ENCODE measurements around the gene IFNLR1. TPM values are rescaled to one million over a fixed set of nuclear protein-coding genes. Genes with fewer than 3 reads are reported as not detected.

The IFNLR1 gene
- total RNA-seq, 1 donor from 2014 or later: 39.2 TPM

- Mint-ChIP-seq H3K27ac (no peak overlapping the region), H3K27me3 (no peaks in the 10 kb centered on the region), H3K9me3 (no peaks in the 10 kb centered on the region), H3K4me1 (peaks cover under 1% of the 10 kb centered on the region), H3K36me3 (ENCODE audit: low read depth) (peaks cover 87% of the 10 kb centered on the region), H3K4me3 (no peak overlapping the region)
- intact Hi-C loops (cut with micrococcal nuclease): no loop called here
- ATAC-seq (ENCODE audit: low read depth) (no peak), DNase-seq (no peak)
- POLR2A ChIA-PET: no interaction called here
- CTCF ChIA-PET: interaction anchor here (1.7 kb wide), 1 partner anchor 15 kb away, joined by 6 read pairs; no protein-coding TSS in a partner anchor
- TF ChIP-seq CTCF (IDR thresholded peaks at IDR 0.05): no peak
Measured at GRCh38 chr1:24165500-24165899, 21.6 kb downstream of the IFNLR1 start.

- ATAC-seq (ENCODE audit: low read depth) (no peak), DNase-seq (no peak)
- Mint-ChIP-seq H3K27ac (no peak overlapping the region), H3K9me3 (no peaks in the 10 kb centered on the region), H3K27me3 (no peaks in the 10 kb centered on the region), H3K36me3 (ENCODE audit: low read depth) (peaks cover 89% of the 10 kb centered on the region), H3K4me3 (no peak overlapping the region), H3K4me1 (no peaks in the 10 kb centered on the region)
- intact Hi-C loops (cut with micrococcal nuclease): no loop called here
- POLR2A ChIA-PET: interaction anchor here (0.7 kb wide), 1 partner anchor 846 kb away, joined by 3 read pairs; no protein-coding TSS in a partner anchor
- CTCF ChIA-PET: interaction anchor here (1.0 to 1.7 kb wide), 2 partner anchors 14 to 424 kb away, joined by 3 to 6 read pairs; no protein-coding TSS in a partner anchor
- TF ChIP-seq CTCF (IDR thresholded peaks at IDR 0.05): no peak
Measured at GRCh38 chr1:24164004-24164403, 23.1 kb downstream of the IFNLR1 start.

GRCh38 chr1:24162201-24162600 is 24.9 kb downstream of the IFNLR1 start:
- Mint-ChIP-seq H3K27ac (no peak overlapping the region), H3K9me3 (no peaks in the 10 kb centered on the region), H3K36me3 (ENCODE audit: low read depth) (peaks cover 95% of the 10 kb centered on the region), H3K4me3 (no peak overlapping the region), H3K27me3 (no peaks in the 10 kb centered on the region), H3K4me1 (no peaks in the 10 kb centered on the region)
- ChIA-PET POLR2A (no interaction called here), CTCF (no interaction called here)
- ATAC-seq (ENCODE audit: low read depth) (no peak), DNase-seq (no peak)
- intact Hi-C loops (cut with micrococcal nuclease): no loop called here
- TF ChIP-seq CTCF (IDR thresholded peaks at IDR 0.05): no peak

GRCh38 chr1:24161270-24161669 is 25.8 kb downstream of the IFNLR1 start:
- CTCF ChIA-PET: no interaction called here
- Mint-ChIP-seq H3K4me1 (peaks cover under 1% of the 10 kb centered on the region), H3K4me3 (no peak overlapping the region), H3K9me3 (no peaks in the 10 kb centered on the region), H3K36me3 (ENCODE audit: low read depth) (peaks cover 93% of the 10 kb centered on the region), H3K27me3 (no peaks in the 10 kb centered on the region), H3K27ac (no peak overlapping the region)
- no peak for ATAC-seq (ENCODE audit: low read depth)
- TF ChIP-seq CTCF (IDR thresholded peaks at IDR 0.05): no peak
- intact Hi-C loops (cut with micrococcal nuclease): no loop called here
- DNase-seq: no peak
- POLR2A ChIA-PET: interaction anchor here (1.0 kb wide), 1 partner anchor 11 kb away, joined by 3 read pairs; no protein-coding TSS in a partner anchor

- H3K36me3 Mint-ChIP-seq (ENCODE audit: low read depth): peaks cover 87% of the 10 kb centered on the region
- CTCF ChIA-PET: interaction anchor here (1.9 kb wide), 1 partner anchor 232 kb away, joined by 8 read pairs; no protein-coding TSS in a partner anchor
- POLR2A ChIA-PET: no interaction called here
- H3K4me3 Mint-ChIP-seq: no peak overlapping the region
- peaks cover 14% of the 10 kb centered on the region for H3K4me1 Mint-ChIP-seq
- ATAC-seq (ENCODE audit: low read depth) (no peak), DNase-seq (no peak)
- intact Hi-C loops (cut with micrococcal nuclease): no loop called here
- H3K27ac Mint-ChIP-seq: peak overlapping the region; percentile 44
- H3K9me3 Mint-ChIP-seq: no peaks in the 10 kb centered on the region
- no peak for TF ChIP-seq CTCF (IDR thresholded peaks at IDR 0.05)
- H3K27me3 Mint-ChIP-seq: no peaks in the 10 kb centered on the region
Measured at GRCh38 chr1:24159366-24159765, 27.7 kb downstream of the IFNLR1 start.

Data from activated B cell treated with CpG ODN at 0.5 μM for 24 hours (primary cell).